Raji (cell line): ENCODE data around the gene CCDC40.

Experiments
- POLR2A ChIP-seq: IDR thresholded peaks from 2 replicates; pipeline ENCODE4 v1.6.1; 2011; ENCODE audit warnings: low read depth, low read length, control low read depth; ENCODE audit not compliant: insufficient read depth

The CCDC40 gene

DNA sequence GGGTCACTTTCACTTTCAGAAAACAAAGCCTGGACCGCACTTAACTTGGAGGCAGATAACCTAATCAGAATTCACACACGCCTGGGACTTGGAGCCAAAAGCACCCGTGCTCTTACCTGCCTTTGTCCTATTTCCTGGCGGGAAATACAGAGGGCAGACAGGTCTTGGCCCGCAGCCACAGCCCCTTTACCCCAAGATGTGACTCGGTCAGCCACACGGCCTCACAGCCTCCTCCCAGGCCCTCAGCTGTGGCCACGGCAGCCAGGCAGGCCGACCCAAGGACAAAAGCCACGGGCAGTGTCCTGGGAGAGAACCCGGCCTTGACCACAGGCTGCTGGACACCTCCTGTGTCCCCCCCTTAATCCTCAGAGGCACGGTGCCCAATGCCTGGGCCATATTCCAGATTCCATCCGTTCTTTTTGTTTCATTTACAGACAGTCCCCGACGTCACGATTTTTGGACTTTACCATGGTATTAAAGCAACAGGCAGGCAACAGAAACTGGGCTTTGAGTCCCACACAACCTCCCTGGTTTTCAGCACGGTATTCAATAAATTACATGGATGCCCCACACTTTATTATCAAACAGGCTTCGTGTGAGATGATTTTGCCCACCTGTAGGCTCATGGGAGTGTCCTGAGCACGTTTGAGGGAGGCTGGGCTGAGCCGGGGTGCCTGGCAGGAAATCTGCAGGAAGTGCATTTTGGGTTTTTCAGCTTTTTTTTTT lies 34.8 kb downstream of the CCDC40 start:
- TF ChIP-seq POLR2A = no peak

- TF ChIP-seq POLR2A = no peak
These were observed 36.0 kb downstream of the CCDC40 start for GRCh38 chr17:80072410-80072809.

DNA sequence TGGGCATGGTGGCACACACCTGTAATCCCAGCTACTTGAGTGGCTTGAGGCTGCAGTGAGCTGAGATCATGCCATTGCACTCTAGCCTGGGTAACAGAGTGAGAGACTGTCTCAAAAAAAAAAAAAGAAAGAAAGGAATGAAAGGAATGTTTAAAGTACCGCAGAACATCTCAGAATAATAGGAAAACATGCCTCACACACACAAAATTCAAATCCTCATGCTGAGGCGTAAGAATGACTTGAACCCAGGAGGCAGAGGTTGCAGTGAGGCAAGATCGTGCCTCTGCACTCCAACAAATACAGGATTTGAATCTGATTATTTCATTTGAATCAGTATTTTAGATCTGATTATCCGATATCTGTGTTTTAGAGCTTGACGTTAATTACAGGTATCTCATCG lies 43.6 kb downstream of the CCDC40 start:
- TF ChIP-seq POLR2A = no peak

- no peak for TF ChIP-seq POLR2A
These were observed 45.2 kb downstream of the CCDC40 start for GRCh38 chr17:80081596-80081995.

DNA sequence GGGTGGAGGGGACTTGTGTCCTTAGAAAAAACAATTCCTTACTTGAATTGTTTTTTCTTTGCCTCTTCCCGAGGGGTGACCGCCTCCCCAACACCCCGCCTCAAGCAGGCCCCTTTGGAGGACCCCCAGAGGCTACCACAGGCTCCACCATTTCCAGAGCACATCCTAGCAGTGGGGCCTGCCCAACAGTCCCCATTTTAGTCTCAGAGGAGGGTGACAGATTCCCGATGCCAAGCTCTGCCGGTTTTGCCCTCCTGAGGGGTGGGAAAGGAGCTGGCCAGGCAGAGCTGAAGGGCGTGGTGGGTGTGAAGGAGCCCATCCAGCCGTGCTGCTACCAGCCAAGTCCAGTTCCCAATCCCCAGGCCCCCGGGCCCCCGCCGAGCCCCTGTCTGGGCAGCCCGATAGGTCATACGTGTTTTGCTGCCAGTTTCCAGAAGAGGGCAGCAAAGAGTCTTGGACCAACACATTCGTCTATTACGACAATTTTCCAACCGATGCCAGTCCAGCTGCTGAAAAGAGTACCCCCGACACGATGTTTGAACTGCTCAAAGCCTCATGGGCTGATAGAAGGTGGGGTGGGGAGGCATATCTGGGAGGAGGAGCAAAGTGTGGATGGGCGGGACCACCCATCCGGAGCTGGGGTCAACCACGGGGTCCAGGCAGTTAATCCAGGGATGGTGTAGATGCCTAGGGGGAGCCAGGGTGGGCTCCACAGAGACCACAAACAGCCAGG lies 46.1 kb downstream of the CCDC40 start:
- no peak for TF ChIP-seq POLR2A

DNA sequence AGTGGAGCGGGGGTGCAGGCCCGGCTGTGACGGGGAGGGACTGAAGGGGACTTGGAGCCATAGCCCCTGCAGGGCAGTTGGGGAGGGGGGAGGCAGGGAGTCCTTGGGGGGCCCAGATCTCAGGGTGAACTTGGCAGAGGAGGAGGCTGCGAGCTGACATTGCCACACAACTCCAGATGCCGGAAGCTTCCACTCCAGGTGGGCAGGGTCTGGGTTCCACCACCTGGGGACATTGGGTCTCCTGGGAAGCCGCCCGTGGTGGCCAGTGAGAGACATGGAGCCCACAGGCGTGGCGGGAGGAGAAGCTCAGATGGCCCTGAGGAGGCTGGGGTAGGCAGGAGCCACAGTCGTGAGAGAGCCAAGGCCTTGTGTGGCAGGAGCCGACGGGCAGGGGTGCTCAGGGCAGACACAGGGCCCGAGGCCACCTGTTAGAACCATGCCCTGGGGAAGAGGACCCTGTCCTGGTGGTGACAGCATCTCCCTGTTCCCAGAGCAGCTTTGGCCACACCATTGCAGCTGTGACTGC lies 46.8 kb downstream of the CCDC40 start:
- TF ChIP-seq POLR2A = no peak

DNA sequence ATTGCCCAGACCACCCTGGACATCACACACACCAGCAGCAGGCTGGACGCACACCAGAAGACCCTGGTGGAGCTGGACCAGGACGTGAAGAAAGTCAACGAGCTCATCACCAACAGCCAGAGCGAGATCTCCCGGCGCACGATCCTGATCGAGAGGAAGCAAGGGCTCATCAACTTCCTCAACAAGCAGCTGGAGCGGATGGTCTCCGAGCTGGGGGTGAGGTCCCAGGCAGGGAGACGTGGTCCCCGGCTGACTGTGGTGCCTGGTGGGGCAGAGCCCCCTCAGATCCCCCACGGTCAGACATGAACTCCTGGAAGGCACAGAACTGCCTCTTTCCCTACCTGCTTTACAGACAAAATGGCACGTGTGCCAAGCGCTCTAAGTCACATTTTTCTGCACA lies 48.3 kb downstream of the CCDC40 start:
- TF ChIP-seq POLR2A = no peak

DNA sequence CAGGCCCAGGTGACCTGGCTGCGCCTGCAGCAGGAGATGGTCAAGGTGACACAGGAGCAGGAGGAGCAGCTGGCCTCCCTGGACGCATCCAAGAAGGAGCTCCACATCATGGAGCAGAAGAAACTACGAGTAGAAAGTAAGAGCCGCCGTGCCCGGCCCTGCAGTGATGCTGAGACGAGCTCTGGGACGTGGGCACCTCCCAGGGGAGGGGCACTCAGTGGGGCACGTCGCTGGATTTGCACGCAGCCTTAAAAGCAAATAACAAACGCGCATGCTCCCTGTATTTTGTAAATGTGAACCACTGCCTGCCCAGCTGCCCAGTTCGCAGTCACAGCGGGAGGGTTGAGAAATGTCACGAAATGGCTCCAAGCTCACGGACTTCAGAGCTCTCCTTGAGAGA lies 49.6 kb downstream of the CCDC40 start:
- no peak for TF ChIP-seq POLR2A

DNA sequence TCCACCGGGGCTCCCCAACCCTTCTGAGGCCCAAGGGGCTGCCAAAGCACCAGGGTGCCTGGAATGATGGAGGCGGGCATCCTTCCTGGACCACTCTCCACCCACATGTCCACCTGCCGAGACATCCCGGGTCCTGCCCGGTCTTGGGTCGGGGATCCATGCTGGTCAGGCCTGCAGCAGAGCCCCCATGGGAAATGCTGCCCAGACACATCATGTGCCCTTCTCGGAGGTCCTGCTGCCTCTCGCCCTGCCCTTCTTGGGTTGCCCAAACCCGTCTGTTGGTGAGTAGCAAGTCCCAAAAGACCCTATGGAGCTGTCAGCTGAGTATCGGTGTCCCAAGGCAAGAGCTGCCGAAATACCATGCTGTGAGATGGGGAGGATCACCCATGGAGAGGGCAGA lies 50.2 kb downstream of the CCDC40 start:
- TF ChIP-seq POLR2A = no peak

GRCh38 chr17:80087346-80088265 lies 51.2 kb downstream of the CCDC40 start:
- TF ChIP-seq POLR2A = no peak

GRCh38 chr17:80089762-80090161 lies 53.3 kb downstream of the CCDC40 start:
- TF ChIP-seq POLR2A = no peak

DNA sequence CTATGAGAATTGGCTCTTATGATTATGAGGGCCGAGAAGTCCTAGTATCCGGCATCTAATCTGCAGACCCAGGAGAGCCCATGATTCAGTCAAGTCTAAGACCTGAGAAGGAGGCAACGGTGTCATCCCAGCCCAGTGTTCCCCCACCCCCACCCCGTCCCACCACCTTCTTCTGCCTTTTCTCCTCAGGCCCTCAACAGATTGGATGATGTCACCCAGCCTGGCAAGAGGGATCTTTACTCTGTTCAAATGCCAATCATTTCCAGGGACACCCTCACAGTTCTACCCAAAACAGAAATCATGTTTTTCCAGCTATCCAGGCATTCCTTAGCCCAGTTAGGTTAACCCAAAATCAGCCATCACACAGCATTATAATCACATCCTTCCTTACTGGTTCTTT lies 54.9 kb downstream of the CCDC40 start:
- no peak for TF ChIP-seq POLR2A

- TF ChIP-seq POLR2A = no peak
These were observed 56.5 kb downstream of the CCDC40 start for GRCh38 chr17:80092959-80093358.

DNA sequence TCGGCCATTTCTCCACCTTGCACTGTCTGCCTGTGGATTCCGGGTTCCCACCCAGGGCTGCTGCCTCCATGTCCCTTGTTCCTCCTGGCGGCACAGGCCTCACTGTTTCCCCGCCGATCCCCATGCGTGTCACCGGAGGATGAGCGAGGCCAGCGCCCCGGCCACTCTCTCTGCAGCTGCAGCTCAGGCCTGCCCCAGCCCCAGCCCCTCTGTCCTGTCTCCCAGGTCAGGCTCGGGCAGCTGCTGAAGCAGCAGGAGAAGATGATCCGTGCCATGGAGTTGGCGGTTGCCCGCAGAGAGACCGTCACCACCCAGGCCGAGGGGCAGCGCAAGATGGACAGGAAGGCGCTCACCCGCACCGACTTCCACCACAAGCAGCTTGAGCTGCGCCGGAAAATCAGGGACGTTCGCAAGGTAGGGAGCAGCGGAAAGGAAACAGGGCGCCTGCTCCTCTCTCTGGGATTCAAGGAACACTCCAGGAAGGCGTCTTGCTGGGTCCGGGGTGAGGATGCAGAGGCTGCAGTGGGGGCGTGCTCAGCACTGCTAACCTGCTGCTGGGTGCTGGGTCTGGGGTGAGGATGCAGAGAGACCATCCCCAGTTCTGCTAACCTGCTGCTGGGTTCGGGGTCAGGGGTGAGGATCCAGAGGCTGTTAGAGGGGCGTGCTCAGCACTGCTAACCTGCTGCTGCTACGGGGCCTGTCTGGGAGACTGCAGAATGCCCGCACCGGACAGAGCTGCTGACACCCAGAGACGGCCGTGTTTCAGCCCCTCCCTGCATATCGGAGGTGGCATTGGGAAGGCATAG lies 58.8 kb downstream of the CCDC40 start:
- no peak for TF ChIP-seq POLR2A
